WI38 (cell line): ENCODE results near the gene CTBP2.
"Not testable (repeated sequence)": the region's sequence is repeated elsewhere in the genome, so short reads cannot be mapped to it uniquely, and the experiment has no call there.

Experiments used
- H3K4me3 ChIP-seq: 2 replicates; pipeline ENCODE4 v1.5.1; 2011; ENCODE audit warnings: low read depth, mild to moderate bottlenecking, control low read depth, low read length
- CTCF ChIP-seq: IDR thresholded peaks from 2 replicates; pipeline ENCODE4 v1.5.1; 2012; ENCODE audit warnings: low read depth, mild to moderate bottlenecking, control low read depth, low read length

The CTBP2 gene

GRCh38 chr10:125192620-125193019, 32.3 kb upstream of the CTBP2 start:
- TF ChIP-seq CTCF: no peak
- no peak overlapping the region for H3K4me3 ChIP-seq

- no peak for TF ChIP-seq CTCF
- H3K4me3 ChIP-seq: no peak overlapping the region
These were observed 31.6 kb upstream of the CTBP2 start for GRCh38 chr10:125192005-125192404.

- no peak for TF ChIP-seq CTCF
- no peak overlapping the region for H3K4me3 ChIP-seq
These were observed 30.6 kb upstream of the CTBP2 start for GRCh38 chr10:125190946-125191345.

GRCh38 chr10:125190414-125190813, 30.1 kb upstream of the CTBP2 start:
- no peak overlapping the region for H3K4me3 ChIP-seq
- TF ChIP-seq CTCF: no peak

- H3K4me3 ChIP-seq: no peak overlapping the region
- no peak for TF ChIP-seq CTCF
These were observed 28.8 kb upstream of the CTBP2 start for GRCh38 chr10:125189162-125189561.

- TF ChIP-seq CTCF: no peak
- no peak overlapping the region for H3K4me3 ChIP-seq
These were observed 27.2 kb upstream of the CTBP2 start for GRCh38 chr10:125187238-125188194.

GRCh38 chr10:125186431-125187170, 26.2 kb upstream of the CTBP2 start:
- H3K4me3 ChIP-seq: no peak overlapping the region

GRCh38 chr10:125179107-125179506, 18.7 kb upstream of the CTBP2 start:
- not testable (repeated sequence) for H3K4me3 ChIP-seq

More at GRCh38 chr10:125186431-125187170, 26.2 kb upstream of the CTBP2 start:
- no peak for TF ChIP-seq CTCF
